ENCODE measurements around the gene ZC3H12D.

- no peak for TF ChIP-seq TAF1 (IDR thresholded peaks at IDR 0.05; ENCODE audit: borderline replicate concordance, insufficient read depth, low read length)
- TF ChIP-seq FOXP2 (optimal IDR thresholded peaks at IDR 0.05; ENCODE audit: borderline replicate concordance, extremely low read depth, extremely low read length, insufficient read depth) = no peak
- no peak for TF ChIP-seq POLR2AphosphoS5 (IDR thresholded peaks at IDR 0.05; ENCODE audit: low read depth, low read length)
Observed at GRCh38 chr6:149400050-149400449, 84.8 kb downstream of the ZC3H12D start, which contains the start of gene SUMO4.

Data from PFSK-1 (cell line).